OCI-LY7 (cell line): ENCODE data around the gene MAP3K14.

Source experiments
- CTCF ChIP-seq: fragments of 200-600 bp; sonication (generic); conservative IDR thresholded peaks from 2 replicates; pipeline ENCODE4 v1.5.1; 2014; ENCODE audit warnings: mild to moderate bottlenecking, antibody characterized with exemption, low read length, moderate library complexity, mixed read lengths
- EZH2phosphoT487 ChIP-seq: fragments of 200-600 bp; sonication (generic); IDR thresholded peaks from 2 replicates; pipeline ENCODE4 v1.6.1; 2018; ENCODE audit warnings: low read depth, borderline replicate concordance, mild to moderate bottlenecking, mixed run types, antibody characterized with exemption, low read length, moderate library complexity, mixed read lengths

DNA sequence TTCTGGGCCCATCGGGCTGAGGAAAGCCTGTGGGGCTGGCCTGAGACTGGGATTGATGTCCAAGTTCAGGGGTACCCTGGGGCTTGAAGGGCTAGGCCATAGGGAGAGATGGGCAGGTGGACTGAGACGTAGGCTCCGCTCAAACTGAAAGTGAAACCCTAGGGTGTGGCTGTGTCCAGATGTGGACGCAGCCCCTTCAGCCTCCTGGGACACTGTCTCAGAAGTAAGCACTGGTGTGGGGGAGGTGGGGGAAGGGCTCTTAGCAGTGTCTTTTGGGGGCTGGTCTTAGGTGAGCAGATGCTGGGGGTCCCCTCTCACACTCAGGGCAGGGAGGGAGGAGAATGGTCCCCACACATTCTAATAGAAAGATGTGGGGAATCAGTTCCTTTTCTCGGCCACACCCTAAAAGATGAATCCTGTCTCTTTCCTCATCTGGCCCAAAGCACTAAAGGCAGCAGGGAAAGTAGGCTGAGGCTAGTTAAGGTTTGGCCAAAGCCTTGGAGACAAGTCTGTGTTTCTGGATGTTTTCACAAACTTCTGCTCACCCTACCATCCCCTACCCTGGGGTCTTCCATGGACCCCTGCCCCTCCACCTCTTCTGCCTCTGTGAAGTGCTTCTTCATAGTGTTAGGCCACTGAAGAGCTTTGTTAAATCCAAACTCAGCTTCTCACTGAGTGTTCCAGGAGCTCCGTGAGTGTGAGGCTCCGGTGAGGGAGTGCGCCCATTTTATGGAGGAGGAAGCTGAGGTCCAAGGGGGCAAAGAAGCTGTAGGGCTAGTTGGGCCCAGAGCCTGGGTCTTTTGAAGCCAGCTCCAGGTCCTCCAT lies 89.5 kb downstream of the MAP3K14 start:
- no peak for TF ChIP-seq CTCF
- TF ChIP-seq EZH2phosphoT487: no peak
